Motor neuron (in vitro differentiated cells): ENCODE measurements around the gene ACTN4. TPM values are rescaled to one million over a fixed set of nuclear protein-coding genes. Genes with fewer than 3 reads are reported as not detected.

ENCODE experiments used
- ATAC-seq, 8 experiments: fragments of 200-7000 bp; cut with Tn5 transposase; replicated peaks in 6 of 8; 2 replicates each; pipeline ENCODE4 v1.8.0; 2021; ENCODE audit warnings: mild to moderate bottlenecking in 8 of 8, moderate library complexity in 8 of 8
- H3K27ac ChIP-seq, 2 donors: fragments of 250-450 bp; sonication (Bioruptor Pico); 2 replicates each; pipeline ENCODE4 v1.9.0; 2021; ENCODE audit warnings: antibody characterized with exemption in 2 of 2, mild to moderate bottlenecking in 2 of 2, moderate library complexity in 1 of 2
- H3K4me1 ChIP-seq, 2 donors: fragments of 250-450 bp; sonication (Bioruptor Pico); replicated peaks in 1 of 2; 2 replicates each; pipeline ENCODE4 v1.6.1; 2021; ENCODE audit warnings: antibody characterized with exemption in 2 of 2, mild to moderate bottlenecking in 2 of 2, moderate library complexity in 1 of 2
- H3K4me3 ChIP-seq, 5 donors: fragments of 250-450 bp; sonication (Bioruptor Pico); 2 replicates each; pipeline ENCODE4 v1.9.0; 2021; ENCODE audit warnings: antibody characterized with exemption in 5 of 5, mild to moderate bottlenecking in 5 of 5, moderate library complexity in 4 of 5
- WGBS, 10 experiments: fragments of 450-650 bp; shearing (Covaris generic); methylation state at CpG; one replicate each; pipeline ENCODE4 v1.0.0; 2022; 5-methylcytosine and 5-hydroxymethylcytosine counted together
- in situ Hi-C, 9 experiments: fragments of 400-800 bp; cut with MboI; loops; one replicate each; pipeline ENCODE4 v1.15.0; 2021; ENCODE audit warnings: low sequenced_read_pairs in 9 of 9, low pct_unique_long_range_greater_than_20kb in 2 of 9; ENCODE audit not compliant: unreplicated experiment in 9 of 9
- total RNA-seq, 8 experiments: library from RNA; unstranded; fragments of 300-600 nt; gene quantifications; 2 replicates each; pipeline versions ENCODE4 v1.2.3 to v1.2.4, GENCODE V29; 2022

The ACTN4 gene
- total RNA-seq, 8 experiments from 2014 or later: 31.6 to 251 (median 83.9) TPM

- ATAC-seq: peak in 6 of 8 experiments; percentile 6 to 40 (median 14)
- WGBS, 10 experiments: 20 to 60% (median 41%) methylated on average over 1 to 6 of the region's 19 CpGs; no CpG with 5 or more reads in 5 of the 10 experiments
- H3K4me1 ChIP-seq: peaks cover 29 to 37% of the 10 kb centered on the region in 2 donors
- H3K27ac ChIP-seq: peak overlapping the region; percentile 12 to 14
- no peak overlapping the region for H3K4me3 ChIP-seq
- in situ Hi-C loops: no loop called here
Measured at GRCh38 chr19:38665950-38666662, 18.7 kb downstream of the ACTN4 start.

GRCh38 chr19:38666663-38667511 is 19.4 kb downstream of the ACTN4 start:
- WGBS, 10 experiments: 0 to 46% (median 17%) methylated on average over 1 to 6 of the region's 10 CpGs; no CpG with 5 or more reads in 1 of the 10 experiments
- H3K4me1 ChIP-seq: peaks cover 29 to 39% of the 10 kb centered on the region in 2 donors
- peak; percentile 55 to 93 (median 89) for ATAC-seq

GRCh38 chr19:38667661-38668171 is 20.3 kb downstream of the ACTN4 start:
- Histone ChIP-seq H3K4me3 (no peak overlapping the region), H3K4me1 (peaks cover 29 to 39% of the 10 kb centered on the region in 2 donors), H3K27ac (peak overlapping the region; percentile 12 to 21)
- peak in 7 of 8 experiments; percentile 18 to 87 (median 53) for ATAC-seq
- in situ Hi-C loops: no loop called here
- whole genome bisulfite sequencing, 10 experiments: 0 to 100% (median 54%) methylated on average over 1 to 8 of the region's 8 CpGs

More at GRCh38 chr19:38666663-38667511, 19.4 kb downstream of the ACTN4 start:
- no peak overlapping the region for H3K4me3 ChIP-seq
- in situ Hi-C loops: no loop called here
- H3K27ac ChIP-seq: peak overlapping the region; percentile 12 to 21

GRCh38 chr19:38669552-38669951 is 22.1 kb downstream of the ACTN4 start:
- Histone ChIP-seq H3K27ac (no peak overlapping the region), H3K4me3 (no peak overlapping the region), H3K4me1 (peaks cover 29 to 39% of the 10 kb centered on the region in 2 donors)
- in situ Hi-C loops: no loop called here
- 80 to 100% (median 97%) methylated on average over 1 to 3 of the region's 5 CpGs; no CpG with 5 or more reads in 4 of the 10 experiments for WGBS, 10 experiments
- ATAC-seq: no peak

GRCh38 chr19:38670921-38671398 is 23.5 kb downstream of the ACTN4 start:
- no peak overlapping the region for H3K4me3 ChIP-seq
- in situ Hi-C loops: no loop called here
- no peak overlapping the region for H3K27ac ChIP-seq
- ATAC-seq: no peak
- H3K4me1 ChIP-seq: peaks cover 24 to 29% of the 10 kb centered on the region in 2 donors
- WGBS, 10 experiments: 20 to 89% (median 75%) methylated on average over 1 to 3 of the region's 3 CpGs; no CpG with 5 or more reads in 1 of the 10 experiments

GRCh38 chr19:38671654-38672053 is 24.2 kb downstream of the ACTN4 start:
- Histone ChIP-seq H3K27ac (no peak overlapping the region), H3K4me3 (no peak overlapping the region), H3K4me1 (peaks cover 17 to 22% of the 10 kb centered on the region in 2 donors)
- 76 to 100% (median 89%) methylated on average over 1 to 4 of the region's 4 CpGs; no CpG with 5 or more reads in 3 of the 10 experiments for WGBS, 10 experiments
- ATAC-seq: no peak
- in situ Hi-C loops: no loop called here

- H3K4me3 ChIP-seq: no peak overlapping the region
- H3K27ac ChIP-seq: no peak overlapping the region
- 43 to 100% (median 98%) methylated on average over 1 to 4 of the region's 4 CpGs; no CpG with 5 or more reads in 1 of the 10 experiments for WGBS, 10 experiments
- in situ Hi-C loops: no loop called here
- H3K4me1 ChIP-seq: peaks cover 3 to 9% of the 10 kb centered on the region in 2 donors
- ATAC-seq: no peak
Measured at GRCh38 chr19:38673030-38673429, 25.6 kb downstream of the ACTN4 start.

GRCh38 chr19:38674388-38675171 is 27.1 kb downstream of the ACTN4 start:
- Histone ChIP-seq H3K4me3 (no peak overlapping the region), H3K4me1 (peaks cover 0 to 8% of the 10 kb centered on the region in 2 donors), H3K27ac (no peak overlapping the region)
- in situ Hi-C loops: no loop called here
- WGBS, 10 experiments: 72 to 100% (median 98%) methylated on average over 2 to 13 of the region's 16 CpGs
- no peak for ATAC-seq

GRCh38 chr19:38675611-38676010 is 28.2 kb downstream of the ACTN4 start:
- in situ Hi-C loops: no loop called here
- Histone ChIP-seq H3K4me1 (peaks cover 0 to 7% of the 10 kb centered on the region in 2 donors), H3K27ac (no peak overlapping the region), H3K4me3 (no peak overlapping the region)
- WGBS, 10 experiments: 57 to 80% (median 70%) methylated on average over 1 to 4 of the region's 5 CpGs; no CpG with 5 or more reads in 4 of the 10 experiments
- ATAC-seq: peak in 3 of 8 experiments; percentile 13 to 25 (median 14)

GRCh38 chr19:38676023-38676877 is 28.8 kb downstream of the ACTN4 start:
- in situ Hi-C loops: no loop called here
- H3K4me3 ChIP-seq: no peak overlapping the region
- peak in 5 of 8 experiments; percentile 31 to 94 (median 79) for ATAC-seq

GRCh38 chr19:38676878-38677646 is 29.6 kb downstream of the ACTN4 start:
- WGBS, 10 experiments: 60 to 100% (median 90%) methylated on average over 1 to 6 of the region's 11 CpGs; no CpG with 5 or more reads in 2 of the 10 experiments
- no peak for ATAC-seq
- in situ Hi-C loops: no loop called here

More at GRCh38 chr19:38676023-38676877, 28.8 kb downstream of the ACTN4 start:
- H3K27ac ChIP-seq: no peak overlapping the region
- peaks cover 0 to under 1% of the 10 kb centered on the region in 2 donors for H3K4me1 ChIP-seq
- WGBS, 10 experiments: 20 to 100% (median 86%) methylated on average over 1 to 6 of the region's 13 CpGs; no CpG with 5 or more reads in 3 of the 10 experiments

More at GRCh38 chr19:38676878-38677646, 29.6 kb downstream of the ACTN4 start:
- H3K4me1 ChIP-seq: no peaks in the 10 kb centered on the region
- no peak overlapping the region for H3K4me3 ChIP-seq
- H3K27ac ChIP-seq: no peak overlapping the region
